Fibroblast of mammary gland (primary cell): Measurements from ENCODE around the gene RFX3.

Source experiments
- DNase-seq: peaks from one replicate; pipeline ENCODE4 v3.0.0-alpha.2; 2010; ENCODE audit warnings: low read depth
- H3K4me3 ChIP-seq: 2 replicates; pipeline ENCODE4 v1.5.1; 2011; ENCODE audit warnings: low read depth, mild to moderate bottlenecking, low read length, moderate library complexity; ENCODE audit not compliant: control insufficient read depth
- TF ChIP-seq, protein P1 (sequence below): conservative IDR thresholded peaks from 2 replicates; pipeline ENCODE4 v1.5.1; 2011; ENCODE audit warnings: low read depth, low read length, inconsistent platforms; ENCODE audit not compliant: control insufficient read depth, insufficient read depth

RFX3 gene

GRCh38 chr9:3385871-3386270, 139.9 kb downstream of the RFX3 start:
- TF ChIP-seq, protein P1, sequence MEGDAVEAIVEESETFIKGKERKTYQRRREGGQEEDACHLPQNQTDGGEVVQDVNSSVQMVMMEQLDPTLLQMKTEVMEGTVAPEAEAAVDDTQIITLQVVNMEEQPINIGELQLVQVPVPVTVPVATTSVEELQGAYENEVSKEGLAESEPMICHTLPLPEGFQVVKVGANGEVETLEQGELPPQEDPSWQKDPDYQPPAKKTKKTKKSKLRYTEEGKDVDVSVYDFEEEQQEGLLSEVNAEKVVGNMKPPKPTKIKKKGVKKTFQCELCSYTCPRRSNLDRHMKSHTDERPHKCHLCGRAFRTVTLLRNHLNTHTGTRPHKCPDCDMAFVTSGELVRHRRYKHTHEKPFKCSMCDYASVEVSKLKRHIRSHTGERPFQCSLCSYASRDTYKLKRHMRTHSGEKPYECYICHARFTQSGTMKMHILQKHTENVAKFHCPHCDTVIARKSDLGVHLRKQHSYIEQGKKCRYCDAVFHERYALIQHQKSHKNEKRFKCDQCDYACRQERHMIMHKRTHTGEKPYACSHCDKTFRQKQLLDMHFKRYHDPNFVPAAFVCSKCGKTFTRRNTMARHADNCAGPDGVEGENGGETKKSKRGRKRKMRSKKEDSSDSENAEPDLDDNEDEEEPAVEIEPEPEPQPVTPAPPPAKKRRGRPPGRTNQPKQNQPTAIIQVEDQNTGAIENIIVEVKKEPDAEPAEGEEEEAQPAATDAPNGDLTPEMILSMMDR, result no peak
- no peak overlapping the region for H3K4me3 ChIP-seq
- DNase-seq, result no peak

DNA sequence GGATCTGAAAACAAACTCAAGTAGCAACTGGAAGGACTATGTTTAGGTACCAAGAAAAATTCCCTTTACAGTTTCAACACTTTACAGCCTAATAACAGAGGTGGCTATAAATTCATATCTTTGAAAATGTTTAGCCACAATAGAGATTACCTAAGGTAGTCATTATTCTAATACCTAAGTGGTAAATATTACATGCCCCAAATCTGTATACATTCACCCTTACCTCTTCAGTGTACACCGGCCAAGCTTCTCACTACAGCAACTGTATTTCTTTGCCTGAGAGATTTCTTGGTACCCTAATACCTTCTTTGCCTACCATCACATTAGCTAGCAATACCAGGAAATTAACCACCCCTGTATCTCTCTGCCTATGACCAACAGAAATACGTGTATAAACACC, 154.0 kb downstream of the RFX3 start:
- H3K4me3 ChIP-seq, result no peak overlapping the region
- TF ChIP-seq, protein P1, result no peak
- DNase-seq, result no peak

- no peak overlapping the region for H3K4me3 ChIP-seq
- no peak for DNase-seq
- TF ChIP-seq, protein P1, result no peak
Observed at GRCh38 chr9:3370715-3371114, 155.1 kb downstream of the RFX3 start.

DNA sequence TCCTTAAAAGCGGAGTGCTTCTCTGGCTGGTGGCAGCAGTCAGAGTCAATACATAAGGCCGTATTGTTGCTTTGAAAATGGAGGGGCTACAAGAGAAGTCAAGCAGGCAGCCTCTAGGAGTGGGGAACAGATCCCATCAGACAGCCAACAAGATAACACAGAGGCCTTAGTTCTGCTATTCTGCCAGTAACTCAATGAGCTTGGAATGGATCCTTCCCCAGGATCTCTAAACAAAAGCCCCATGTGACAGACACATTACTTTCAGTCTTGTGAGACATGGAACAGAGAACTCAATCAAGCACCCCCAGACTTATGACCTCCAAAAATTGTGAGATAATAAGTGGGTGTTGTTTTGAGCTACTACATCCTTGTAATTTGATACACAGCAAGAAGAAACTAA, 158.6 kb downstream of the RFX3 start:
- no peak for DNase-seq
- no peak overlapping the region for H3K4me3 ChIP-seq
- TF ChIP-seq, protein P1, result no peak

GRCh38 chr9:3361689-3362392, 164.0 kb downstream of the RFX3 start:
- no peak overlapping the region for H3K4me3 ChIP-seq
- DNase-seq, result no peak
- TF ChIP-seq, protein P1, result no peak

GRCh38 chr9:3361116-3361515, 164.7 kb downstream of the RFX3 start:
- TF ChIP-seq, protein P1, result no peak
- DNase-seq, result no peak
- no peak overlapping the region for H3K4me3 ChIP-seq
